ENCODE measurements around the gene NANOS3. TPM values are rescaled to one million over a fixed set of nuclear protein-coding genes. Genes with fewer than 3 reads are reported as not detected.

Gene NANOS3
- total and polyA plus RNA-seq, 2 of the 13 experiments (the other 11 are each of a cell fraction or from before 2014, with no cell fraction given): 0.21 TPM; not detected in 1

GRCh38 chr19:13841086-13841961, 35.6 kb upstream of the NANOS3 start (continued):
- no peak for TF ChIP-seq AKNA (CRISPR knock-in tag; IDR thresholded peaks at IDR 0.05; ENCODE audit: borderline replicate concordance)
- TF ChIP-seq MED8 (CRISPR knock-in tag; IDR thresholded peaks at IDR 0.05; ENCODE audit: insufficient replicate concordance): peak; percentile 47
- no peak for TF ChIP-seq ZNF644 (CRISPR knock-in tag; IDR thresholded peaks at IDR 0.05; ENCODE audit: low read depth)
- no peak for TF ChIP-seq PHB2 (IDR thresholded peaks at IDR 0.05; ENCODE audit: partially characterized antibody)
- TF ChIP-seq ZFP91 (CRISPR knock-in tag; IDR thresholded peaks at IDR 0.05; ENCODE audit: borderline replicate concordance): peak; percentile 24; the same call in 1 of the 2 replicates
- TF ChIP-seq REST (IDR thresholded peaks at IDR 0.05; ENCODE audit: borderline replicate concordance in 1 of 2, low read depth in 1 of 2, low read length in 2 of 2): no peak
- no peak for TF ChIP-seq SNAPC5 (CRISPR knock-in tag; IDR thresholded peaks at IDR 0.05; ENCODE audit: borderline replicate concordance)
- no peak for TF ChIP-seq GABPB1 (CRISPR knock-in tag; IDR thresholded peaks at IDR 0.05)
- TF ChIP-seq, protein P1, sequence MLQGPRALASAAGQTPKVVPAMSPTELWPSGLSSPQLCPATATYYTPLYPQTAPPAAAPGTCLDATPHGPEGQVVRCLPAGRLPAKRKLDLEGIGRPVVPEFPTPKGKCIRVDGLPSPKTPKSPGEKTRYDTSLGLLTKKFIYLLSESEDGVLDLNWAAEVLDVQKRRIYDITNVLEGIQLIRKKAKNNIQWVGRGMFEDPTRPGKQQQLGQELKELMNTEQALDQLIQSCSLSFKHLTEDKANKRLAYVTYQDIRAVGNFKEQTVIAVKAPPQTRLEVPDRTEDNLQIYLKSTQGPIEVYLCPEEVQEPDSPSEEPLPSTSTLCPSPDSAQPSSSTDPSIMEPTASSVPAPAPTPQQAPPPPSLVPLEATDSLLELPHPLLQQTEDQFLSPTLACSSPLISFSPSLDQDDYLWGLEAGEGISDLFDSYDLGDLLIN (CRISPR knock-in tag; IDR thresholded peaks at IDR 0.05; ENCODE audit: borderline replicate concordance): no peak
- 0 out of 2 replicates have a peak, but pooled peaks have one; percentile 14 for TF ChIP-seq MXD1 (CRISPR knock-in tag; IDR thresholded peaks at IDR 0.05)
- no peak for TF ChIP-seq MTERF4 (CRISPR knock-in tag; IDR thresholded peaks at IDR 0.05)
- peak; percentile 58; the same call in 1 of the 2 replicates for TF ChIP-seq ZNF788 (CRISPR knock-in tag; IDR thresholded peaks at IDR 0.05; ENCODE audit: borderline replicate concordance)
- no peak for TF ChIP-seq ELF1 (CRISPR knock-in tag; IDR thresholded peaks at IDR 0.05)

Measured in HepG2 (cell line).